ENCODE data around the gene GRIN3B.

Gene GRIN3B

GRCh38 chr19:1038978-1039645 is 38.9 kb downstream of the GRIN3B start:
- in situ Hi-C loops (cut with HindIII; ENCODE audit: low sequenced_read_pairs), result no loop called here
- H3K4me3 ChIP-seq (ENCODE audit: low read depth, low read length), result peak overlapping the region; percentile 50
- DNase-seq (ENCODE audit: low read depth), result no peak

GRCh38 chr19:1039646-1040475 is 39.6 kb downstream of the GRIN3B start, which contains the start of gene ABCA7:
TSS of gene ABCA7 (plus strand) at chr19:1040107. CDS start at chr19:1041362, 1,255 bp downstream.
- TF ChIP-seq, protein P1, sequence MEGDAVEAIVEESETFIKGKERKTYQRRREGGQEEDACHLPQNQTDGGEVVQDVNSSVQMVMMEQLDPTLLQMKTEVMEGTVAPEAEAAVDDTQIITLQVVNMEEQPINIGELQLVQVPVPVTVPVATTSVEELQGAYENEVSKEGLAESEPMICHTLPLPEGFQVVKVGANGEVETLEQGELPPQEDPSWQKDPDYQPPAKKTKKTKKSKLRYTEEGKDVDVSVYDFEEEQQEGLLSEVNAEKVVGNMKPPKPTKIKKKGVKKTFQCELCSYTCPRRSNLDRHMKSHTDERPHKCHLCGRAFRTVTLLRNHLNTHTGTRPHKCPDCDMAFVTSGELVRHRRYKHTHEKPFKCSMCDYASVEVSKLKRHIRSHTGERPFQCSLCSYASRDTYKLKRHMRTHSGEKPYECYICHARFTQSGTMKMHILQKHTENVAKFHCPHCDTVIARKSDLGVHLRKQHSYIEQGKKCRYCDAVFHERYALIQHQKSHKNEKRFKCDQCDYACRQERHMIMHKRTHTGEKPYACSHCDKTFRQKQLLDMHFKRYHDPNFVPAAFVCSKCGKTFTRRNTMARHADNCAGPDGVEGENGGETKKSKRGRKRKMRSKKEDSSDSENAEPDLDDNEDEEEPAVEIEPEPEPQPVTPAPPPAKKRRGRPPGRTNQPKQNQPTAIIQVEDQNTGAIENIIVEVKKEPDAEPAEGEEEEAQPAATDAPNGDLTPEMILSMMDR (IDR thresholded peaks at IDR 0.05; ENCODE audit: low read depth, low read length, missing control alignments), result no peak
- in situ Hi-C loops (cut with HindIII; ENCODE audit: low sequenced_read_pairs), result no loop called here
- DNase-seq (ENCODE audit: low read depth), result peak; percentile 93
- peak within 1 kb of the TSS; percentile 50 for H3K4me3 ChIP-seq (ENCODE audit: low read depth, low read length)

More at GRCh38 chr19:1038978-1039645, 38.9 kb downstream of the GRIN3B start:
- TF ChIP-seq, protein P1 (IDR thresholded peaks at IDR 0.05; ENCODE audit: low read depth, low read length, missing control alignments), result no peak

DNA sequence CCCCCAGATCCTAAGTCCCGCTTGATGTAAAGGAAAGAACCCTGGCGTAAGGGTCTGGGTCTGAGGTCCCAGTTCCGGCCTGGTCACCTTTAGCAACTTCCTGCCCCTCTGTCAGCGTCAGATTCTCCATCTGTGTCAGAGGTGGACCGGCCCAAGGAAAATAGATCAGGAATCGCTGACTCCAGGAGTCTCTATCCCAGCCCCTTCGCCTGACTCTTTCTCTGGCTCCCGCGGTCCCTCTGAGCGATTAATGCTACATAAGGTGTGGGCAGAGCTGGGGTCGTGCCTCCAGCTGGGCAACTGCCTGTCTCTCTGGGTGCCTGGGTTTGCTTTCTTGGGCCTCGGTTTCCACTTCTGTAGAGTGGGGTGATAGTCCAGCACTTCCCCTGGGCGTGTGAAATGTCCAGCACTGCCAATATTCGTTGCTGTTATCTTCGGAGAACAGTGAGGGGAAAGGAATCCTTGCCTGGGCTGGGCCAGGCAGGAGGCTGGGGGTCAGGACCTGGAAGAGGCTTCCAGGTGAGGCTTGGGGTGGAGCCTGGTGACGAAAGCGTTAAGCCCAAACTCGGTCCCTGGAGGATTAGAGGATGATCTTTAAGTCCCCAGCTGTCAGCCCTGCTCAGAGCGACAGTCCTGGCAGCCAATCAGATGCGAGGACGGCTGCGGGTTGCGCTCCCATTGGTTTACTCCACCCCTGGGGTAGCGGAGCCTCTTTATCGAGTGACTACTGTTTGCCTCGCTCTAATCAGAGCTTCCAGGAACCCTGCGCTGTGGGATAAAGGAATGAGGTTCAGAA is 40.5 kb downstream of the GRIN3B start:
- TF ChIP-seq, protein P1 (IDR thresholded peaks at IDR 0.05; ENCODE audit: low read depth, low read length, missing control alignments), result no peak
- H3K4me3 ChIP-seq (ENCODE audit: low read depth, low read length), result peak overlapping the region; percentile 50
- peak; percentile 86 for DNase-seq (ENCODE audit: low read depth)
- in situ Hi-C loops (cut with HindIII; ENCODE audit: low sequenced_read_pairs), result no loop called here

DNA sequence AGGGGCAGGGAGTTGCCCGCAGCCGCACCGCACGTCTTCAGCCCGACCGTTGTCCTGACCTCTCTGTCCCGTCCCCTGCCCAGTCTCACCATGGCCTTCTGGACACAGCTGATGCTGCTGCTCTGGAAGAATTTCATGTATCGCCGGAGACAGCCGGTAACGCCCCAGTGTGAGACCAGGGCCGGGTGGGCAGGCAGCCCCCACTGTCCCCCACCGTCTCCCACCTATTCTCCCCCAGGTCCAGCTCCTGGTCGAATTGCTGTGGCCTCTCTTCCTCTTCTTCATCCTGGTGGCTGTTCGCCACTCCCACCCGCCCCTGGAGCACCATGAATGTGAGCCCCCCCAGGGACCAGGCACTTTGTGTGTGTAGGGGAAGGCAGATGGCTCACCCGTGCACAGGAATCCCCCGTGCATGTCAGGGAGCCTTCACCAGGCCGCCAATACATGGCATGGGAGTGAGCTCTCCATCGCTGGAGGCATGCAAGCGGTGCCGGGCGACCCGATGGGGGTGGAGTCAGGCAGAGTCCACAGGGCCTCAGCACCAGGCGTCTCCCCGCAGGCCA is 41.1 kb downstream of the GRIN3B start:
- in situ Hi-C loops (cut with HindIII; ENCODE audit: low sequenced_read_pairs), result no loop called here
- TF ChIP-seq, protein P1 (IDR thresholded peaks at IDR 0.05; ENCODE audit: low read depth, low read length, missing control alignments), result no peak
- no peak for DNase-seq (ENCODE audit: low read depth)
- H3K4me3 ChIP-seq (ENCODE audit: low read depth, low read length), result peak overlapping the region; percentile 50

GRCh38 chr19:1041835-1042685 is 41.8 kb downstream of the GRIN3B start:
- TF ChIP-seq, protein P1 (IDR thresholded peaks at IDR 0.05; ENCODE audit: low read depth, low read length, missing control alignments), result no peak
- no peak for DNase-seq (ENCODE audit: low read depth)
- no peak overlapping the region for H3K4me3 ChIP-seq (ENCODE audit: low read depth, low read length)
- in situ Hi-C loops (cut with HindIII; ENCODE audit: low sequenced_read_pairs), result no loop called here

Data from astrocyte of the cerebellum (primary cell).